ENCODE results near the gene LRWD1. TPM values are rescaled to one million over a fixed set of nuclear protein-coding genes. Genes with fewer than 3 reads are reported as not detected.
A peak's percentile ranks its signal among the peaks of the same experiment; 100 is the strongest.
"Not testable (repeated sequence)": the region's sequence is repeated elsewhere in the genome, so short reads cannot be mapped to it uniquely, and the experiment has no call there.

The LRWD1 gene
- total RNA-seq, 1 experiment from 2014 or later: 67.2 TPM

DNA sequence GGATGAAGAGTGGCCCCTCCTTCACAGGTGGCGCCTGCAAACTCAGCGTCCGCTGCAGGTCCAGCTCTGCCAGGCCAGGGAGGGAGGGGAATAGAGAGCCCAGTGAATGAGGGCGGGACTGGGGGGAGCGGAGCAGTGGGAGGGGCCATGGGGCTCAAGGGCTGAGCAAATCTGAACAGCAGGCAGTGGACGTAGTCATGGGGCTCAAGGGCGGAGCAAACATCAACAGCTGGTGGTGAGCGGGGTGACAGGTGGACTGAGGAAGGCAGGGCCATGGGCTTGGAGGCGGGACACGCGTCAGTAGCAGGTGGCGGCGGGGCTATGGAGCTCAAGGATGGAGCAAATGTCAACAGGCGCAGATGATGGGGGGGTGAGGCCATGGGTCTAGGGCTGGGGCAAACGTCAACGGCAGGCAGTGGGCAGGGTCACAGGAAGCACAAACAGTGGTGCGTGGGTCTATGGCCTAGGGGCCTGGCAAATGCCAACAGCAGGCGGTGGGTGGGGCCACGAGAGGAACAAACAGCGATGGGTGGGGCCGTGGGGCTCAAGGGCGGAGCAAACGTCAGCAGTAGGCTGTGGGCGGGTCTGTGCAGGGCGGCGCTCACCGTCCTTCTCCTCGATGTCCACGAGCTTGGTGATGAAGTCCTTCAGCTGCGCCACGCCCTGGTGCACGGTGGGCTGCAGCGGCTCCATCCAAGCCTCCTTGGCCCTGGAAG lies 28.6 kb downstream of the LRWD1 start:
- H3K4me3 ChIP-seq (ENCODE audit: insufficient read depth, low read depth, low read length); DNase-seq; H3K27me3 ChIP-seq (ENCODE audit: control insufficient read depth, insufficient read depth, low read length); H3K36me3 ChIP-seq (replicated peaks; ENCODE audit: control insufficient read depth, insufficient read depth, low read length): not testable (repeated sequence)

DNA sequence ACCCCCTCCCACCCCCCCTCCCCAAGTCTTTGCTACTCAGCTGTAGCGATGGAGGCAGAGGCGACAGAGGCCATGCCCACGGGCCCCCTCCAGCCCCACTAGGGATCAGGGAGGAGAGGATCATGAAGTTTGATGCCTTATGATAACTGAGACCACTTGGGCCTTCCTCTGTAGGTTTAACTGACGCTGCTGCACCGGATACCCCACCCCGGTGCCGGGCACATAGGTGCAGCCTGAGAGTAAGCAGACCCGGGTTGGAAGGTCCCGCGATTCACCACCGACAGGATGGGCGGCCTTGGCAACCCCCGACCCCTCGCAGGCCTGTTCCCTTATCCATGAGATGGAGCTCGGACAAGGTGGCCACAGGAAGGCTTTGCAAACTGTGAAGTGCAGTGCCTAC lies 29.2 kb downstream of the LRWD1 start:
- not testable (repeated sequence) for H3K36me3 ChIP-seq (replicated peaks; ENCODE audit: control insufficient read depth, insufficient read depth, low read length); H3K27me3 ChIP-seq (ENCODE audit: control insufficient read depth, insufficient read depth, low read length); DNase-seq; H3K4me3 ChIP-seq (ENCODE audit: insufficient read depth, low read depth, low read length)

DNA sequence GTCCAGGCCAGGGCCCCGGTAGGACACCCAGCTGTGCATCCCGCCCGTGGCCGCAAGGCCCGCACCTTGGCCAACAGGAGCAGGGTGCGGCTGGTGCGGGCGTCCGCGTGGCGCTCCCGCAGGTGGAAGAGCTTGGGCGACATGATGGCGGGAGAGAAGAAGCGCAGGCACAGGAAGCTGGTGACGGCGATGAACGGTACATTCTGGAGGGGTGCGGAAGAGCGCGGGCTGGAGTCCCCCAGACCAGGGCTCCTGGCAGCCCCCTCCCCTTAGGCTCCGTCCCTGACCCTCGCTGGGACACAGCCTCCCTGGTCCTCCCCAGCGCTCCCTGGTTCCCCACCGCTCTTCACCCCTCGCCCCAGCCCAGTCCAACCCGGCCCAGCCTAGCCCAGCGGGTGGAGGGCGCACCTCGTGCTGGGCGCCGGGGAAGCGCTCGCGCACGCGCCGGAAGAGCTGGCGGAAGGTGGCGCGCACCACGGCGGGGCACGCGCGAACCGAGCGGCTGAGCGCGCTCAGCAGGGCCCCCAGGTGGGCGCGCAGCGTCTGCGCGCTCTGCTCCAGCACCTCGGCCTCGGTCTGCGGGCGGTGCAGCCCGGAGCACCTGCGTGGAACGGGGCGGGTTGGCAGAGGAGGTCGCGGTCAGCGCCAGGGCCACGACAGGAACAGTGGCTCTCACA lies 29.8 kb downstream of the LRWD1 start:
- not testable (repeated sequence) for H3K36me3 ChIP-seq (replicated peaks; ENCODE audit: control insufficient read depth, insufficient read depth, low read length); H3K4me3 ChIP-seq (ENCODE audit: insufficient read depth, low read depth, low read length); DNase-seq; H3K27me3 ChIP-seq (ENCODE audit: control insufficient read depth, insufficient read depth, low read length)

DNA sequence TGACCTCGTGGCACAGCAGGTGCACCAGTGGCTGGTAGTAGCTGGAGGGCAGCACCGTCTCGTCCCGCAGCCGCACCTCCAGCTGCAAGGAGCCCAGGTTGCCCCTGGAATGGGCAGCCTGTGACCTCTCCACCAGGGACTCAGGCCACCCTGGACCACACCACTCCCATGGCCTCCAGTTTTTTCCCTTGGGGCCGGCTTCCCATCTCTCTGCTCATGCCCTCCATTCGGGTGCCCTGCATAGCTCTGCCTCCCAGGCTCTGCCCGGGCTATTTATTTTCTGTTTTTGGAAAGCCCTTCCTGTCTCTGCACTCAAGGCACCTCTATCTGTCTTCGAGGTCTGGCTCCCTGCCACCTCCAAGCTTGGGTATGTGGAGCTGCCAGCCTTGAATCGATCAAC lies 32.1 kb downstream of the LRWD1 start:
- not testable (repeated sequence) for H3K36me3 ChIP-seq (replicated peaks; ENCODE audit: control insufficient read depth, insufficient read depth, low read length); DNase-seq; H3K4me3 ChIP-seq (ENCODE audit: insufficient read depth, low read depth, low read length); H3K27me3 ChIP-seq (ENCODE audit: control insufficient read depth, insufficient read depth, low read length)

DNA sequence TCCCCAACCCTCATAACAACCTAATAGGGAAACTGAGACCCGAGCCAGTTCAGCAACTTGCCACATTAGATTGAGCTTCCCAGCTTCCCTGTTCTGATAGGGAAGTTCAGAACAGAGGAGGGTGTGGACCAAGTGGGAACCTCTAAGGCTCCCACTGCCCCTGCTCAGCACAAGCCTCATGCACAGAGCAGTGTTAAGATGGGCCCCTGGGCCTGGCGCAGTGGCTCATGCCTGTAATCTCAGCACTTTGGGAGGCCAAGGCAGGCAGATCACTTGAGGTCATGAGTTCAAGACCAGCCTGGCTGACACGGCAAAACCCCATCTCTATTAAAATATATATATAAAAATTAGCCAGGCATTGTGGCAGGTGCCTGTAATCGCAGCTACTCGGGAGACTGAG lies 32.5 kb downstream of the LRWD1 start:
- not testable (repeated sequence) for H3K4me3 ChIP-seq (ENCODE audit: insufficient read depth, low read depth, low read length); DNase-seq; H3K36me3 ChIP-seq (replicated peaks; ENCODE audit: control insufficient read depth, insufficient read depth, low read length); H3K27me3 ChIP-seq (ENCODE audit: control insufficient read depth, insufficient read depth, low read length)

DNA sequence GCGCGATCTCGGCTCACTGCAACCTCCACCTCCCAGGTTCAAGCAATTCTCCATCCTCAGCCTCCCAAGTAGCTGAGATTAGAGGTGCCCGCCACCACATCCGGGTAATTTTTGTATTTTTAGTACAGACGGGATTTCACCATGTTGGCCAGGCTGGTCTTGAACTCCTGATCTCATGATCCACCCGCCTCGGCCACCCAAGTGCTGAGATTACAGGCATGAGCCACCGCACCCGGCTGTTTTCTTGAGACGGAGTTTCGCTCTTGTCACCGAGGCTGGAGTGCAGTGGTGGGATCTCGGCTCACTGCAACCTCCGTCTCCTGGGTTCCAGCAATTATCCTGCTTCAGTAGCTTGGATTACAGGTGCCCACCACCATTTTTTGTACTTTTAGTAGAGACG lies 33.5 kb downstream of the LRWD1 start:
- H3K4me3 ChIP-seq (ENCODE audit: insufficient read depth, low read depth, low read length); DNase-seq; H3K36me3 ChIP-seq (replicated peaks; ENCODE audit: control insufficient read depth, insufficient read depth, low read length); H3K27me3 ChIP-seq (ENCODE audit: control insufficient read depth, insufficient read depth, low read length): not testable (repeated sequence)

DNA sequence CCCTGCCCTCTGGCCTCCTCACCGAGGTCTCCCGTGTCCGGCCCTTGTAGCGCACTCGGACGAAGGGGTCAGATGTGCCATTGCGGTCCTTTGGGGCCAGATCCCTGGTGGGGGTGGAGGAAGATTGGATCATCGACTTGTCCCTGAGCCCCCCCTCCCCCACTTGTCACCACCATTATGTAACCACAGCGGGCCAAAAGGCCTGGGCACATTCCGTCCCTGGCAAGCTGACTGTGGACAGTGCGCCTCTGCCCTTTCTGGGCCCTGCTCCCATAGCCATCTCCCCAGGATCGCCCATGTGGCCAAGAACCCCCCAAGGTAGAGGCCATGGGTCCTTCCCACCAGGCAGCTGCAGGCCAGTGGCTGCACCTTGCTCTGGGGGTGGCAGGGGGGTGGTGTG lies 38.4 kb downstream of the LRWD1 start:
- H3K4me3 ChIP-seq (ENCODE audit: insufficient read depth, low read depth, low read length); H3K36me3 ChIP-seq (replicated peaks; ENCODE audit: control insufficient read depth, insufficient read depth, low read length); H3K27me3 ChIP-seq (ENCODE audit: control insufficient read depth, insufficient read depth, low read length); DNase-seq: not testable (repeated sequence)

DNA sequence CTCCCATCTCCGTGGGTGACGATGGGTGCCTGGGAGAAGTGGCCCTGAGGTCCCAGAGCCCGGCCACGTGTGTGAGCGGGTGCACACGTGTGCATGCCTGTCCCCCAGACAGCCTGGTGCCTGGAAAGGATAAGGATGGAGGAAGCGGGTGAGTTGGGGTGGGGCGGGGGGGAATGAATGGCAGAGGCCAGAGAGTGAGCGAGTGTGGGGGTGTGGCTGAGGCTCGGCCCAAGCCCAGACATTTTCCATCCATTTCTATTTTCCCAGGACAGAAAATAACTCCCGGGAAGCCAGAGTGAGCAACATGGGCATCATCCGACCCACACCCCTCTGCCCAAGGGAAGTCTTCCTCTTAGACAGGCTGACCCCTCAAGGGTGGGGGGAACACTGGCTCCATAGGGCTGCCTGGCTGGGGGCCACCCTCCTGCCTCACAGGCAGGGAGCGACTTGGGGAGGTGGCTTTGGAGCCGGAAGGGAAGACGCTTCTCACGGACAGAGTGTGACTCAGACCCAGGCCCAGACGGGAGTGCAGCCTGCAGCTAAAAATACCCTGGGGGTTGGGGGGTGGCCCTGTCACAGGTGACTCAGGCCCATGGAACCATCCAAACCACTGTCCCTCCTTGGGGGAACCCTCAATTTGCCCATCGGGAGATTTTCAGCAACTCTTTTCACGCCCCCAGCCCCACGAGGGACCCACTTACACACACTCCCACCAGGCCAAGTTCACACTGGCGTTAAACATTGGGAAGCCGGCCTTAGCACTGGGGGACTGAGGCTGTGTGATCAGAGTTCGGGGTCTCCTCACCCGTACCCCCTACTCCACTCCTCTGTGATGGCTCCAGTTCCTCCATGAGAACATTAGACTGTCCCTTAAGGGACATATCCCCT lies 40.8 kb downstream of the LRWD1 start:
- H3K27me3 ChIP-seq (ENCODE audit: control insufficient read depth, insufficient read depth, low read length); DNase-seq; H3K4me3 ChIP-seq (ENCODE audit: insufficient read depth, low read depth, low read length); H3K36me3 ChIP-seq (replicated peaks; ENCODE audit: control insufficient read depth, insufficient read depth, low read length): not testable (repeated sequence)

DNA sequence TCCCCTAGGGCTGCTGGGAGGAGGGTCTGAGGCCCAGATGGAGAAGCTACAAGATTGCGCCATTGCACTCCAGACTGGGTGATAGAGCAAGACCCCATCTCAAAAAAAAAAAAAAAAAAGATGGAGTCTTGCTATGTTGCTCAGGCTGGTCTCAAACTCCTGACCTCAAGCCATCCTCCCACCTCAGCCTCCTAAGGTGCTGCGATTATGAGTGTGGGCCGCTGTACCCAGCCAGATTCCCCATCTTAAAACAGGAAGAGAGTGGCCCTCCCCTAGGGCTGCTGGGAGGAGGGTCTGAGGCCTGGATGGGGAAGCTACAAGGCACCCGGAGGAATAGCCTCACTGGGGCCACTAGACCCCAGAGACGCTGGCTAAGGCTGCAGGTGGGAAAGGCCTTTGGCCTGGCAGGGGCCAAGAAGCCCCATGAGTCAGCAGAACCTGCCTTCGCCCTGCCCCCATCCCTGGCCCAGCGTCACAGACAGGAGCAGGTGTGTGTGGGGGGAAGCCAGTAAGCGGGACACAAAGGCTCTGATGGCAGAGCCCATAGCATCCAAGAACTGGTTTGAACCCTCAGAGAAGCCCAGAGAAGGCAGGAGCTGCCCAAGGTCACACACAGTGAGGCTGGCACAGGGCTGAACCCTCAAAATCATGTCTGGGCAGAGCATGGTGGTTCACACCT lies 42.8 kb downstream of the LRWD1 start:
- H3K4me3 ChIP-seq (ENCODE audit: insufficient read depth, low read depth, low read length); H3K36me3 ChIP-seq (replicated peaks; ENCODE audit: control insufficient read depth, insufficient read depth, low read length); H3K27me3 ChIP-seq (ENCODE audit: control insufficient read depth, insufficient read depth, low read length); DNase-seq: not testable (repeated sequence)

DNA sequence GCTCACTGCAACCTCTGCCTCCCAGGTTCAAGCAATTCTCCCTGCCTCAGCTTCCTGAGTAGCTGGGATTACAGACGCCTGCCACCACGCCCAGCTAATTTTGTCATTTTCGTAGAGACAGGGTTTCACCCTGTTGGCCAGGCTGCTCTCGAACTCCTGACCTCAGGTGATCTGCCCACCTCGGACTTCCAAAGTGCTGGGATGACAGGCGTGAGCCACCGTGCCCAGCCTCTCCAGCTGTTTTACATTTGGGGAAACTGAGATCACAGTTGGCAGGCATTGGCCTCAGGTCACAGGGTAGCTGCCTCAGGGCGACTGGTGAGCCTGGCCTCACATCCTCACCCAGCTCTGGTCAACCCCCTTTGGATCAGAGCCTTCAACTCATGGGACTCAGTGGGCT lies 45.8 kb downstream of the LRWD1 start:
- not testable (repeated sequence) for H3K27me3 ChIP-seq (ENCODE audit: control insufficient read depth, insufficient read depth, low read length); H3K4me3 ChIP-seq (ENCODE audit: insufficient read depth, low read depth, low read length); H3K36me3 ChIP-seq (replicated peaks; ENCODE audit: control insufficient read depth, insufficient read depth, low read length); DNase-seq

DNA sequence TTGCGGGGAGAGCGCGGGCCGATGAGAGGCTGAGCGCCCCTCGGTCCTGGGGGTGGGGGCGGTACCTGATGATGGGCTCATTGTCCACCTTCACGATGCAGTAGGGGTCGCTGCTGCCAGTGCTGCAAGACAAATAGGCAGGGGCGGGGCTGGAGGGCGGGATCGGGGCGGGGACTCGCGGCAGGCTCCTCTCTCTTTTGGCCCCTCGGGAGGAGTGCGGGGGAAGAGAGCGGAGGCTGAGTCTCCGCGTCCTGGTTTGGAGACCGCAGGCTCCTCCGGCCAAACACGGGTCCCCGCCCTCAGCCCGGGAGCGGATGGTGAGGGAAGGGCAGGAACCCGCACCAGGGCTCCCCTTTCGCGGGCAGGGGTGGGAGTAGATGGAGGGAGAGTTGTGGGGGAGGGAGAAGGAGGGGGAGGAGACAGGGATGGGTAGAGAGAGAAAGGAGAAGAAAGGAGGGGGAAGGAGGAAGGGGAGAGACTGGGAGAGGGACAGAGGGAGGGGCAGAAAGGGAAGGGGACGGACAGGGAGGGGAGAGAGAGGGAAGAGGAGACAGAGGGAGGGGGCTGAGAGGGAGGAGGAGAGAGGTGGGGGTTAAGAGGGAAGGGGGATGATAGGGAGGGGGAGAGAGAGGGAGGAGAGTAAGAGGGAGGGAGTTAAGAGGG lies 47.2 kb downstream of the LRWD1 start:
- H3K27me3 ChIP-seq (ENCODE audit: control insufficient read depth, insufficient read depth, low read length); H3K36me3 ChIP-seq (replicated peaks; ENCODE audit: control insufficient read depth, insufficient read depth, low read length); DNase-seq; H3K4me3 ChIP-seq (ENCODE audit: insufficient read depth, low read depth, low read length): not testable (repeated sequence)

DNA sequence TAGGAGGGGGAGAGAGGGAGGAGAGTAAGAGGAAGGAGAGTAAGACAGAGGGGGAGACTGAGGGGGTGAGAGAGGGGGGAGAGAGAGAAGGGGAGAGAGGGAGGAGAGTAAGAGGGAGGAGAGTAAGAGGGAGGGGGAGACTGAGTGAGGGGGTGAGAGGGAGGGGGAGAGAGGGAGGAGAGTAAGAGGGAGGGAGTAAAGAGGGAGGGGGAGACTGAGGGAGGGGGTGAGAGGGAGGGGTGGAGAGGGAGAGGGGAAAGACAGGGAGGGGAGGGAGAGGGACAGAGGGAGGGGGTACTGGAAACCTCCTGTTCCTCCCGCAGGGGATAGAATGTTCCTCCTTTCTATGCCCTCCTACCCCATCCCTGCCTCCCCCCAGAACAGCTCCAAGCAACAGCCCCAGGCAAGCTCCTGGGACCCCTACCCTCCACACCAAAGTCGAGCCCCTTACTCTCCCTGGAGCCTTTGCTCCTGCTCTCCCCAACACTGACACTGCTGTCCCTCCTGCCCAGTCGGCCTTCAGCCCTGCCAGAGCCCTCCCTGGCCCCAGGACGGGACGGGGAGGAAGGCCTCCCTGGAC lies 47.9 kb downstream of the LRWD1 start:
- not testable (repeated sequence) for H3K27me3 ChIP-seq (ENCODE audit: control insufficient read depth, insufficient read depth, low read length); DNase-seq; H3K36me3 ChIP-seq (replicated peaks; ENCODE audit: control insufficient read depth, insufficient read depth, low read length)
- peak overlapping the region; percentile 10; the same call in 1 of the 2 replicates for H3K4me3 ChIP-seq (ENCODE audit: insufficient read depth, low read depth, low read length)

DNA sequence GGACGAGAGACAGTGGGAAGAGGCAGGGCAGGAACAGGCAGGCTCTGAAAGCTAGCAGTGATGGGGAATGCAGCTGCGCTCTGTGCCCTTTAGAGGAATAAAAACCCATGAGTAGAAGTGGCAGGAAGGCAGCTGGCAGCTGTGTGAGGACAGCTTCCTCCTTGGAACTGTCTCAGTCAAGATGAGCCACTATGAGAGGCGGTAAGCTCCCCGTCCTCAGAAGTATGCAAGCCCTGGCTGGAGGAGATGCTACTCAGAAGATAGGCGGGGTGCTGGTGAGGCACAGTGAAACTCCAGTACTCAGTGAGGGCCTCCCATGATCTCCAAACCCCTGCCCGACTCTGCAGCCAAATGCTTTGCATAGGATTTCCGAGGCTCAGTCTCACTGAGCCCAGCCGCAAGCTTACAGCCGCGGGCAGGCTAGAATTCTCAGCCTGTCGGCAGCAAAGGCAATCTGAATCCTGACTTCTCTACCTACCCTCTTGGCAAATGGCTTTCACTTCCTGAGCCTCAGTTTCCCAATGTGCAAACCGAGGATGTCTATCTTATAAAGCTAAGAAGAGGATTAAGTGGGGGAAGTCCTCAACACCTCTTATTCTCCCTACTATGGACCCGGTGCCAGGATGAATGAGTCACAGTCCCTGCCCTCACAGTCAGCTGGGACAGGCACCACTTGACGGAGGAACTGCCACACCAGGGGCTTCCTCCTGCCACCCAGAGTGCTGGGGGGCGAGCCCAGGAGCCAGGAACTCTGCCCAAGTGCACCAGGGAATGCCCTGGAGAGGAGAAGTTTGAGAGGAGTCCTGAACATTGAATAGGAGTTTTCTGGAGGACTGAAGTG lies 50.3 kb downstream of the LRWD1 start:
- DNase-seq; H3K36me3 ChIP-seq (replicated peaks; ENCODE audit: control insufficient read depth, insufficient read depth, low read length); H3K4me3 ChIP-seq (ENCODE audit: insufficient read depth, low read depth, low read length); H3K27me3 ChIP-seq (ENCODE audit: control insufficient read depth, insufficient read depth, low read length): not testable (repeated sequence)

All from H7 (cell line).